Loucy (cell line): Measurements from ENCODE around the gene PSORS1C1.

Source experiments
- H2AFZ ChIP-seq: fragments of 200-600 bp; sonication (generic); 2 replicates; pipeline ENCODE4 v1.6.0; 2016; ENCODE audit warnings: antibody characterized with exemption, mild to moderate bottlenecking, low read length, moderate library complexity
- H3F3A ChIP-seq: fragments of 200-600 bp; 2 replicates; pipeline ENCODE4 v1.6.0; 2016; ENCODE audit warnings: antibody characterized with exemption, low read depth, mild to moderate bottlenecking
- H3K27me3 ChIP-seq: fragments of 200-600 bp; sonication (generic); 2 replicates; pipeline ENCODE4 v1.6.1; 2014; ENCODE audit warnings: low read length, mild to moderate bottlenecking; ENCODE audit not compliant: insufficient read depth, poor library complexity, severe bottlenecking
- H3K36me3 ChIP-seq: fragments of 200-600 bp; sonication (generic); 2 replicates; pipeline ENCODE4 v1.6.1; 2016; ENCODE audit warnings: low read length; ENCODE audit not compliant: insufficient read depth
- H3K4me1 ChIP-seq: fragments of 200-600 bp; sonication (generic); 2 replicates; pipeline ENCODE4 v1.5.1; 2014; ENCODE audit warnings: low read length, mild to moderate bottlenecking; ENCODE audit not compliant: insufficient read depth, poor library complexity, severe bottlenecking
- H3K4me2 ChIP-seq: fragments of 200-600 bp; sonication (generic); 2 replicates; pipeline ENCODE4 v1.6.0; 2014; ENCODE audit warnings: antibody characterized with exemption, low read length, low read depth, mild to moderate bottlenecking; ENCODE audit not compliant: poor library complexity, severe bottlenecking
- H3K4me3 ChIP-seq: fragments of 200-600 bp; sonication (generic); 2 replicates; pipeline ENCODE4 v1.5.1; 2014; ENCODE audit warnings: low read length, mild to moderate bottlenecking, mixed read lengths; ENCODE audit not compliant: poor library complexity, severe bottlenecking
- H3K79me2 ChIP-seq: fragments of 200-600 bp; sonication (generic); 2 replicates; pipeline ENCODE4 v1.6.1; 2014; ENCODE audit warnings: low read length; ENCODE audit not compliant: insufficient read depth
- H3K9ac ChIP-seq: fragments of 200-600 bp; sonication (generic); 2 replicates; pipeline ENCODE4 v1.6.0; 2014; ENCODE audit warnings: mild to moderate bottlenecking, low read depth, low read length, moderate library complexity; ENCODE audit not compliant: poor library complexity, severe bottlenecking
- H3K9me2 ChIP-seq: fragments of 200-600 bp; sonication (generic); replicated peaks from 2 replicates; pipeline ENCODE4 v1.6.1; 2016; ENCODE audit warnings: low read depth, low read length, mixed read lengths
- H3K9me3 ChIP-seq: fragments of 200-600 bp; sonication (generic); 2 replicates; pipeline ENCODE4 v1.6.1; 2014; ENCODE audit warnings: mild to moderate bottlenecking, antibody characterized with exemption, low read length, low read depth; ENCODE audit not compliant: insufficient read depth
- H4K20me1 ChIP-seq: fragments of 200-600 bp; sonication (generic); 2 replicates; pipeline ENCODE4 v1.6.0; 2014; ENCODE audit warnings: antibody characterized with exemption, low read length, mild to moderate bottlenecking; ENCODE audit not compliant: insufficient read depth, poor library complexity, severe bottlenecking
- EZH2phosphoT487 ChIP-seq: fragments of 200-600 bp; IDR thresholded peaks from 2 replicates; pipeline ENCODE4 v1.6.1; 2018; ENCODE audit warnings: antibody characterized with exemption, mild to moderate bottlenecking, moderate library complexity, borderline replicate concordance
- TF ChIP-seq, protein P1 (sequence below): fragments of 200-600 bp; sonication (generic); conservative IDR thresholded peaks from 2 replicates; pipeline ENCODE4 v1.5.1; 2014; ENCODE audit warnings: mild to moderate bottlenecking, antibody characterized with exemption, low read length

PSORS1C1 gene

DNA sequence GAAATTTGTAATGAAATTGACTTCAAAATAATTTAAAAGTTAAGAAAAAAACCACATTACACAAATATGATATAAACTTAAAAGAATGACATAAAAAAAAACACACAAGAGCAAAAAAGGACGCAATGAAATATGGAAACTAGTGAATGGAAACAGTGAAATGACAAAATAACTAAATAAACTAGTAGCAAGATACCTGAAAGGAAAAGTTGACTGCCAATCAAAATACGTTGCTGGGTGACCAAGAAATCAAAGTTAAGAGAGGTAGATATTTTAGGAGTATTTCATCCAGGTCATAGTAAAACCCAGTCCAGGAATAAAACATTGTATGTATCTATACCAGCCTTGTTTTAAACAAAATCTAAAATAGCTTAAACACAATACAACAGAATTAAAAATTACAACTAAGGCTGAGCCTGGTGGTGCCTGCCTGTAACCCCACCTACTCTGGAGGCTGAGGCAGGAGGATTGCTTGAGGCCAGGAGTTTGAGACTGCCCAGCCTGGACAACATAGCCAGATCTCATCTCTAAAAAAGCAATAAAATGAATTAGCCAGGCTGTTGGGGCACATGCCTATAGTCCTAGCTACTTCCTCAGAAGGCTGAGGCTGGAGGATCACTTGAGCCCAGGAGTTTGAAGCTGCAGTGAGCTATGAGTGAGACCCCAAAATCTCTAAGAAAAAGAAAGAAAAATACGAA is 24.2 kb upstream of the PSORS1C1 start:
- TF ChIP-seq EZH2phosphoT487: no peak
- TF ChIP-seq, protein P1, sequence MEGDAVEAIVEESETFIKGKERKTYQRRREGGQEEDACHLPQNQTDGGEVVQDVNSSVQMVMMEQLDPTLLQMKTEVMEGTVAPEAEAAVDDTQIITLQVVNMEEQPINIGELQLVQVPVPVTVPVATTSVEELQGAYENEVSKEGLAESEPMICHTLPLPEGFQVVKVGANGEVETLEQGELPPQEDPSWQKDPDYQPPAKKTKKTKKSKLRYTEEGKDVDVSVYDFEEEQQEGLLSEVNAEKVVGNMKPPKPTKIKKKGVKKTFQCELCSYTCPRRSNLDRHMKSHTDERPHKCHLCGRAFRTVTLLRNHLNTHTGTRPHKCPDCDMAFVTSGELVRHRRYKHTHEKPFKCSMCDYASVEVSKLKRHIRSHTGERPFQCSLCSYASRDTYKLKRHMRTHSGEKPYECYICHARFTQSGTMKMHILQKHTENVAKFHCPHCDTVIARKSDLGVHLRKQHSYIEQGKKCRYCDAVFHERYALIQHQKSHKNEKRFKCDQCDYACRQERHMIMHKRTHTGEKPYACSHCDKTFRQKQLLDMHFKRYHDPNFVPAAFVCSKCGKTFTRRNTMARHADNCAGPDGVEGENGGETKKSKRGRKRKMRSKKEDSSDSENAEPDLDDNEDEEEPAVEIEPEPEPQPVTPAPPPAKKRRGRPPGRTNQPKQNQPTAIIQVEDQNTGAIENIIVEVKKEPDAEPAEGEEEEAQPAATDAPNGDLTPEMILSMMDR: no peak
- Histone ChIP-seq H3K79me2 (no peaks in the 10 kb centered on the region), H3K9me3 (no peaks in the 10 kb centered on the region), H3K4me3 (no peak overlapping the region), H3F3A (peaks cover 11% of the 10 kb centered on the region), H3K4me2 (no peak overlapping the region), H3K36me3 (no peaks in the 10 kb centered on the region), H4K20me1 (no peaks in the 10 kb centered on the region), H3K9ac (no peak overlapping the region), H3K9me2 (no peaks in the 10 kb centered on the region), H2AFZ (no peak overlapping the region), H3K4me1 (peaks cover 34% of the 10 kb centered on the region), H3K27me3 (no peaks in the 10 kb centered on the region)

DNA sequence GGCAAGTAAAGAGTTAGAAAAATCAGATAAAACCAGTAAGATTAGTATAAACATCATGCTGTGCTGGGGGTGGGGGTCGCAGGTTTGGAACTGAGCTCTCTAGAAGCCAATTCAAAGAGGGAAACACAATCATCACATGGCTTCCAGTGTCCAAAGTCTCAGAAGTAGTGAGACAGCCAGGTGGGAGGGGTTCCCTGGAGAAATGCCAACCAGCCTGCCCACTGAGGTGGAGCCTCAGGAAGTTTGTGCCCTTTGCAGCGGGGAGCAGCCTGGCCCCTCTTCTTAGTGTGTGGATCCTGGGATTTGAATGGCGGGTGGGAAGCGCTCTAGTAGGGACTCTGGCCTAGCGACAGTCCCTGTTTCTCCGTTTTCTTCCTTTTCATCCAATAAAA is 23.6 kb upstream of the PSORS1C1 start:
- TF ChIP-seq, protein P1: no peak
- no peak for TF ChIP-seq EZH2phosphoT487
- Histone ChIP-seq H3K27me3 (no peaks in the 10 kb centered on the region), H3K9me3 (no peaks in the 10 kb centered on the region), H3F3A (peaks cover 11% of the 10 kb centered on the region), H4K20me1 (no peaks in the 10 kb centered on the region), H2AFZ (0 out of 2 replicates have a peak overlapping the region, but pooled peaks have one; percentile 21), H3K4me2 (no peak overlapping the region), H3K4me1 (peaks cover 39% of the 10 kb centered on the region), H3K79me2 (no peaks in the 10 kb centered on the region), H3K4me3 (no peak overlapping the region), H3K9ac (no peak overlapping the region), H3K36me3 (no peaks in the 10 kb centered on the region), H3K9me2 (no peaks in the 10 kb centered on the region)

DNA sequence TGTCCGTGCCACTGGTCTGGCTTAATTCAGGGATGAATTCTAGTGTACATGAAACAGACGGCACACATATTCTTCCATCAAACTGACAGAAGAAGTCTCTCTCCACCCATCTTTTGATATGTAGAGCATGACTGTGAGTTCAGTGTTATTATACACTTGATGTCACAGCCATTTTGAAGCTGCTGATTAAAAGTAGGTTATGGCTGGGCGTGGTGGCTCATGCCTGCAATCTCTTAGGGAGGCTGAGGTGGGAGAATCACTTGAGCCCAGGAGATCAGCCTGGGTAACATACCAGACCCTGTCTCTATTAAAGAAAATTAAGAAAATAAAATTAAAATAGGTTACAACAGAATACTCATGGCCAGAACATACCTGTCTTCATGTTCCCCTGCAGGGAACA is 22.9 kb upstream of the PSORS1C1 start:
- H2AFZ ChIP-seq: peak overlapping the region; percentile 21

More for the DNA sequence above, 22.9 kb upstream of the PSORS1C1 start:
- peaks cover 43% of the 10 kb centered on the region for H3K4me1 ChIP-seq
- no peaks in the 10 kb centered on the region for H4K20me1 ChIP-seq
- no peak overlapping the region for H3K4me2 ChIP-seq
- H3F3A ChIP-seq: peaks cover 11% of the 10 kb centered on the region
- H3K4me3 ChIP-seq: no peak overlapping the region
- no peaks in the 10 kb centered on the region for H3K27me3 ChIP-seq
- H3K79me2 ChIP-seq: no peaks in the 10 kb centered on the region
- H3K9ac ChIP-seq: no peak overlapping the region
- TF ChIP-seq, protein P1: no peak
- no peak for TF ChIP-seq EZH2phosphoT487
- H3K9me2 ChIP-seq: no peaks in the 10 kb centered on the region
- no peaks in the 10 kb centered on the region for H3K9me3 ChIP-seq
- no peaks in the 10 kb centered on the region for H3K36me3 ChIP-seq
